Superior temporal gyrus (tissue), 1 donor: ENCODE data around the gene ACLY.
"Not testable (repeated sequence)": the region's sequence is repeated elsewhere in the genome, so short reads cannot be mapped to it uniquely, and the experiment has no call there.

ENCODE experiments used
- DNase-seq: peaks from one replicate; pipeline ENCODE4 v3.0.0-alpha.2; 2016; ENCODE audit errors: extremely low spot score

ACLY gene

DNA sequence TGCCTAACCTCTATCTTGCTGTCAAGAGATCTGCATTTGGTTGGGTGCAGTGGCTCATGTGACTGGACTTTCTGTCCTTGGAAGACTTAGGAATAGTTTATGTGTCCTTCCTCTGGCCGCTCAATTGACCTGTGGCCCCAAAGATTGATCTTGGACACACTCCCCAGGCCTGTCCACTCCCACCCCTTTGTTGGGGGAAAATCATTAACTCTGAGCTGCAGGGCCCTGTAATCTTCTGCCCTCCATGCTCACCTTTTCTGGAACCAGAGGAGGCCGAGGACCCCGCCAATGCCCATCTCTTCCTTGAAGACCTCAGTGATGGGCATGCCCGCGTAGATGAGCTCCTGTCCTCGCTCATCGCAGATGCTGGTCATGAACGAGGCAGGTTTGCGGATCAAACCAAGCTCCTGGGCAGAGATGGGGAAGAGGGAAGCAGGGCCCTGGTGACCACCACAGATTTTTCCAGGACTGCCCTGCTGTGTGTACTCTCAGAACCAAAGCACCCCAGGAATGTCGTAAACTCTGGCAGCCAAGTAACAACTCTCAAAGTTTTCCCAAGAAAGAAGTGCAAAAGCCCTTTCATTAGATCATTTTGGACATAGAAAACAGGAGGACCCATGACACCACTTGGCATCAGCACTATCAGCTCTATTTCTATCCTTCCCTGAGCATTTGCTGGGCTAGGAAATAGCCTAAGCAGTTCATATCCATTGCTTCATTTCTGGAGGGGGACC lies 45.0 kb downstream of the ACLY start:
- no peak for DNase-seq

DNA sequence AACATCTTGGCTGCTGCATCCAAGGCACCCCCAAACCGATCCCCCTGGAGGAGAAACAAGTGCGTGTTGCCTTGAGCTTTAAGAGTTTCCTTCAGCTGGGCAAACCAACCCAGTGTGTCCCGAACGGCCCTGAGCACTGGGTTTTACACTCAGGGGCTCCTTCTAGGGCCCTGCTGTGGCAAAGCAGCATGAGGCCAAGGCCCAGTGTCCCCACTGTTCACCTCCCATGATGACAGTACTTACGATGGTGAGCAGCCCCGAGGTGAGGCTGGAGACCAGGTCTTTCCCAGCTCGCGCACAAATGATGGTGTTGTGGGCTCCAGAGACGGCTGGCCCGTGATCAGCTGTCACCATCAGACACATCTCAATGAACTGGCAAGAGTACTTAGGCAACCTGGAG lies 47.0 kb downstream of the ACLY start:
- DNase-seq = no peak

DNA sequence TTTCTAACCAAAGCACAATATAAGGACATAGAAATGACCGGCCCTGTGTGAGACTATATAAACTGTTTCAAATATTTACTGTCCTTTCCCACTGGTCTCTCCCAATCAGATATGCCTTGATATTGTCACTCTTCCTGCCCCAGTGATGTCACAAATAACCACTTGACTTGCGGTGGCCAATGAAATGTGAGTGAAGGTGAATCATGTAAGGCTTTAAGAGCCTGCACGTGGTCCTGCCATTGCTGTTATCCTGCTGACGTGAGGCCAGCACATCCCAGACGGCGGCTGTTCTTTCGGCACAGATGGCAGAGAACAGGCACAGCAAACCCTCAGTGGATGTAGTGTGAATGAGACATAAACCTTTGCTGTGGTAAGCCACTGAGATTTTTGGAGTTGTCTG lies 48.1 kb downstream of the ACLY start:
- no peak for DNase-seq

DNA sequence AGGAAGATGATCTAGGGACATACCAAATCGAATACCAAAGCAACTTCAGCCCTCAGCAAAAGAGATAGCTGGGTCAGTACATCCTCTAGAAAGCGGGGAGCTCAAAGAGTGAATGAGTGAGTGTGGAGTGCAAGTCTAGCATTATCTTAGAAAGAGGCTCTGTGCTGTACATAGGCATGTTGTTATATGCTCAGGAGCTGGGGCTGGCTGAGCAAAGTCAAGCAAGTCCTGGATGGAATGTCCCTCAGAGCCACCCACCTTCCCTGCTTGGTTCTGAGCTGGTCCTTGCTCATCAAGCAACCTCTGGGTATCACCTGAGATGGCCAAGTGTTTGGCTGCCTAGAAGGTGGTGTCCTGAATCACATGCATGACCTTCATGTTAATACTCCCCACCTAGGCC lies 48.7 kb downstream of the ACLY start:
- no peak for DNase-seq

DNA sequence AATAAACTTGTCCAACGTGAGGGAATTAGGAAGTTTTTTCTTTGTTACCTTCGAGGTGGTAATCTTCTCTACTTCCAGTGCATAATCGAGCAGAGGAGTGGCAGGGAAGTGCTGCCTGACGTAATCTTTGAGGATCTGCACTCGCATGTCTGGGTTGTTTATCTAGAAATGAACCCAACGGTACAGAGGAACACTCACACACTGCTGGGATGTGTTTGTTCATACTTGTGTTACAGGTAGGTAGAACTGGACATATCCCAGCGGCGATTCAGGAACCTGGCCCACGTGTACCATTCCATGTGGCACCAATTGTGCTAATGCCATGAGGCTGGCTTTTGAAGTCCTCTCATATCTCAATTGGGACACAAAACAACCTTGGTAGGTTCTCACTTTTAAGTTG lies 49.3 kb downstream of the ACLY start:
- no peak for DNase-seq

DNA sequence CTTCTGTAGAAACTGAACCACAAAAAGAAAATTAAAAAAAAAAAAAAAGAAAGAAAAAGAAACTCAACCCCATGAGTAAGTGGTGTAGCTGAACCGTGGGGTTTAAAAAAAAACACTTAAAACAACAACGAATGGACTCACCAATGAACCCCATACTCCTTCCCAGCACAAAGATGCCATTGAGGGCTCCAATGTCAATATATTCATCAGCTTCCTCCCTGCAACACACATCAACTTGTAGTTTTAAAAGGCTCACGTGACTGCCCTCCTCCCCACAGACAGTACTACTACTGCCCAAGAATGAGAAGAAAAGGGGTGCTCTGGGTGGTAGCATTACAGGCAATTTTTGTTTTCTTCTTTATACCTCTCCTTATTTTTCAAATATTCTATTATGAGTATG lies 50.2 kb downstream of the ACLY start:
- no peak for DNase-seq

DNA sequence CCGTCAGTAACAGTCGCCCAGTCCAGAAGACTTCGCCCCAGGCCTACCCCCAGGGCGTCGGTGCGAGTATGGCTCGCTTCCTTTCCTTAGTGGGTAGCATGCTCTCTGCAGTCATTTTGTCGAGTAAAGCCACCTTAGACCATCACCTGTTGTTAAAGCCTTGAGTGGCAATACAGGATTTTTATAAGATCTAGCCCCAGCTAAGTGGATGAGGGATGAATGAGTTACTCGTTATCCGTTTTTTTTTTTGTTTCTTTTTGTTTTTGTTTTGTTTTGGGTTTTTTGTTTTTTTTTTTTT lies 53.2 kb downstream of the ACLY start:
- no peak for DNase-seq

DNA sequence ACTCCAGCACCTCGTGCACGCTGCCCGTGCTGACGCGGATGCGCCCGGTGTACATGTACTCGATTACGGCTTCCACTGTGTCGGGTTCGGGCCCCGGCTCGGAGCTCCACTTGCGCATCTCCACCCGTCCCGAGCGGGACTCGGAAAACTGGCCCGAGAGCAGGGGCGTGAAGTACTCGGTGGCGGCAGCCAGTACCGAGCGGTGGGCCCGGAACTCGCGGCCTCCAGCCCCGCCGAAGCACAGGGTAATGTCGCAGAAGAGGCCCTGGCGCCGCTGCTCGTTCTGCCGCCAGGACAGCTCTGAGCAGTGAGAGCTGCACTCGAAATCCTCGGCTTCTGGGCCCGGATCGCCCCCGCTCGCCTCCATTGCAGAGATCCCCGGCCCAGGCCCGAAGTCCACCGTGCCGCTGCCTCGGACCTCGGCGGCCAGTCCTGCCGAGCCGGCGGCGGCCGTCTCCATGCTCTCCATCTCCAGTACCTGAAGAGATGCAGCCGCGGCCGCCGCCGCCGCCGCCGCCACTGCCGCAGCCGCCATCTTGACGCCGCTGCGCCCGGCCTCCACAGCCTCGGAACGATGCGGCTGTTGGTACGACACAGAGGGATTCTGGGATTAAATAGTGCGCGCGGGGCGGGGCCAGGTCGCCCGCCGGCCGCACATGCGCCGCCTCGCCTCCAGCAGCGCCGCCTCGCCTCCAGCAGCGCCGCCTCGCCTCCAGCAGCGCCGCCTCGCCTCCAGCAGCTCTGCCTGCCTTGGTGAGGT lies 53.7 kb downstream of the ACLY start, which contains the start of gene KLHL11:
TSS of gene KLHL11 (minus strand) at position 588 of the 760 bp plus-strand sequence. CDS start at position 535, 53 bp downstream.
- DNase-seq = peak; percentile 92

DNA sequence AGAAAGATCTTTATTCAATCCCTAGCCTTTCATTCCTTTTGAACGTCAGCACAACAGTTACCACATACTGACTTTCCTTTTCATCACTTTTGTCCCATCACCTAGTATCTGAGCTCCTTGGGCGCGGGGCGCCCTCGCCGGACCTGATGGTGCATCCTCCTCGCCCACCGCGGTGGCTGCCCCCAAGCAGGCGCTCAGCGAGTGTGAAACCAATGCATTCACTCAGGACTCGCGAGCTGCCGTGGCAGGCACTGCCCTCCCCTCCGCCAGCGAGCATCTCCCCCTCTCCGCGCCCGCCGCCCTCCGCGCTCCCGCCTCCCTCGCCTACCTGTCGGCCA lies 54.3 kb downstream of the ACLY start:
- no peak for DNase-seq

DNA sequence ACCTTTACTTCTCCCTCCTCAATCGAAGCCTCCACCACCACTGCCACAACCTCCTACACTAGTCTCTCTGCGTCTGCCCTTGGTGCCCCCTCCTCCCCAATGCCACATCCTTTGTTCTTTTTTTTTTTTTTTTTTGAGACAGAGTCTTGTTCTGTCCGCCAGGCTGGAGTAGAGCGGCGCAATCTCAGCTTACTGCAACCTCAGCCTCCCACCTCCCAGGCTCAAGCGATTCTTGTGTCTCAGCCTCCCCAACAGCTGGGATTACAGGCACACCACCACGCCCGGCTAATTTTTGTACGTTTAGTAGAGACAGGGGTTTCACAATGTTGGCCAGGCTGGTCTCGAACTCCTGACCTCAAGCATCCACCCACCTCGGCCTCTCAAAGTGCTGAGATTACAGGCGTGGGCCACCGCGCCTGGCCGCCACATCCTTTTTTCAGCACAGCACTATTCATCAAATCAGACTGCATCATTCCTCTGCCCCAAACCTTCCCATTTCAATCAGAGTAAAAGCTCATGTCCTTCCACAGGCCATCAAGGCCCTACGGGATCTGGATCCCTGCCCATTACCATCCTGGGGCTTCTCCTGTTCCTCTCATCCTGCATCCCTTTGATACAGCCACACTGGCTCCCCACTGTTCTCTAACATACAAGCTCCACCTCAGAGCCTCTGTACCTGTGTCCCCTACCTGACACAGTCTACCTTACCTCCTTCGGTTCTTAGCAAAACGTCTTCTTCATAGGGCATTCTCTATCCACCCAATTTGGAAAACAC lies 55.5 kb downstream of the ACLY start:
- peak; percentile 31 for DNase-seq

DNA sequence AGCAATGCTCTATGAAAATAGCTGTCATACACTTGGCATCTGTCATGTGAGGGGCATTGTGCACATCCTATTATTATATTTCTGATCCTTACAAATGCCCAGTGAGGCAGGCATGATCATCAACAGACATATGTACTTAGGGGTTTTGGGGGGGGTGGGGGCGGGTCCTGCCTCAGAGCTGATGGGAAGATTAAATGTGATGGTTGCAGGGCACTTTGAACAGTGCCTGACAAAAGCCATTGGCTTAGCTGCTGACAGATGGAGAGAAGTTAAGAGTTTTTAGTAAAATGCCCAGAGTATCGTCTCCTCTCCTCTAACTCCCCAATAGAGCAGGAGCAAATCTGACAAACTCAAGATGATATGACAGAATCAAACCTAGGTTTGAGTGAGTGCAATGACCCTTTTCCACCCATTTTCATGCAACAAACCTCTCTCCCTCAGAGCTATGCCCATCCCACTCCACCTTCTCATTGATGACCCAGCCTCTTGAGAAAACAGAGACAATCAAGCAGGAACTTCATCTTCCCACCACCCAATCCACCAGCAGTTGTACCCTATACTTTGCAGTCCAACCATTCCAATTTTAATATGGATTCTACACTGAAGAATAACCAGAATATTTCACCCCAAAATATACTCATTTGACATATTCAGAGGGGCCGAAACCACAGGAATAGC lies 58.4 kb downstream of the ACLY start:
- DNase-seq = no peak

DNA sequence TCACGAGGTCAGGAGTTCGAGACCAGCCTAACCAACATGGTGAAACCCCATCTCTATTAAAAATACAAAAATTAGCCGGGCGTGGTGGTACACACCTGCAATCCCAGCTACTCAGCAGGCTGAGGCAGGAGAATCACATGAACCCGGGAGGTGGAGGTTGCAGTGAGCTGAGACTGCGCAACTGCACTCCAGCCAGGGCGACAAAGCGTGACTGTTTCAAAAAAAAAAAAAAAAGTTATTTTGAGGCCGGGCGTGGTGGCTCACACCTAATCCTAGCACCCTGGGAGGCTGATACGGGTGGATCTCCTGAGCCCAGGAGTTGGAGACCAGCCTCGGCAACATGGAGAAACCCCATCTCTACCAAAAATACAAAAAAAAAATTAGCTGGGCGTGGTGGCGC lies 67.4 kb downstream of the ACLY start:
- not testable (repeated sequence) for DNase-seq

DNA sequence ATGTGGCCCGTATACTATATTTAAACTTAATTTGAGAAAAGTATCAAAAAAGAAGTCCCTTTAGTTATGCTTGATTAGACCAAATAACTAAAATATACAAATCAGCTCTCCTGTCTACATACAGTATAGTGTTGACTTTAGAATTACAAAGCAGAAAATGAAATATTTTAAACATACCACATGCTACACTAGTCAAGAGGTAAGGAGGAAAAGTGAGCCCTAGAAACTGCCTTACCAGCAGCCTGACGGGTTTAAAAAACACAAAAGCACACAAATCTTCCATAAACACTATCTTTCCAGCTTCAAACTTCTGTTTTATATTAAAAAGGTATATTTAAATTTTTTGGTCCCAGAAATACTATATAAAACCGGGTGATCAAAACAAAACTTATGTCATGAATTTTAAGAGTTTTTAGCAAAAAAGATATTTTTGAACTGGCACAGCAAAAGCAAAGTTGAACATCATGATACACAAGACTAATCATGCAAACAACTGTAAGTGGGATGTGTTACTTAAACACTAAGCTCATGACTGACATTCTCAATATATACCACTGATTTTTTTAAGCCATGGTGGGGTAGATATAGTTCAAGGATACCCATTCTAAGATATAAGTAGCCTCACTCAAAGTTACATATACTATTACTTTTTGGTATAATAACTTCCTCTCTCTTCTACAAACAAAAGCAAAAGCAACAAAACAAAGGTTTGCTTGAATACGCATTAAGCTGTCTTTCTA lies 69.3 kb downstream of the ACLY start:
- no peak for DNase-seq

DNA sequence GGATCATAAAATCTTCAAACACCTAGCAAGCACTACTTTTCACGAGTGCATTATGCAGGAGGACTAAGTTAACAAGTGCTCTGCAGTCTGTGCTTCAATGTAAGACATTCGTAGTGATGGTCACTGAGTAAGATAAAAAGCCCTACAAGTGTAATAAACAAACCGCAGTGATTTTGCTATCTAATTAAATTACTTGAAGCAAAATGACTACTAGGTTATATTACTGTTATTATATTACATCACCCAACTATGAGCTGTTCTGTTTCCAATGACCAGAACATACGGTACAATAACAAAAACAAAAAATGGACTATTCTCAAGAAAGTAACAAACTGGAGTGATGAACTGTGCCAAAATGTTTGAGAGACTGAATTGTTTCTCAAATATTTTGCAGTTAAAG lies 70.0 kb downstream of the ACLY start:
- DNase-seq = no peak

DNA sequence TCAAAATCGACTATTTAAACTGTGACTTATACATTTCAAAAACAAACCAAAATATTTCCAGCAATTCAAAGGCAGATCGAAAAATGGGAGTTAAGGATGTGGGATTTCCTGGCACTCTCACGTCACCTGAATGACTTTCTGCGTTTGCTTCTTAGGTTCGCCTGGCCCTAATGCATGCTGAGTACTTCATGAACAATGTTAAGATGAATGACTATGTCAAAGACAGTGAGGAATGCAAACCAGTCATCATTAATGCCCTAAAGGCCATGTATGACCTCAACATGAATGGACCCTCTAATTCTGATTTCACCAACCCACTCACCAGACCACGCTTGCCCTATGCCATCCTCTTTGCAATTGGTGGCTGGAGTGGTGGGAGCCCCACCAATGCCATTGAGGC lies 73.8 kb downstream of the ACLY start:
- DNase-seq = no peak

DNA sequence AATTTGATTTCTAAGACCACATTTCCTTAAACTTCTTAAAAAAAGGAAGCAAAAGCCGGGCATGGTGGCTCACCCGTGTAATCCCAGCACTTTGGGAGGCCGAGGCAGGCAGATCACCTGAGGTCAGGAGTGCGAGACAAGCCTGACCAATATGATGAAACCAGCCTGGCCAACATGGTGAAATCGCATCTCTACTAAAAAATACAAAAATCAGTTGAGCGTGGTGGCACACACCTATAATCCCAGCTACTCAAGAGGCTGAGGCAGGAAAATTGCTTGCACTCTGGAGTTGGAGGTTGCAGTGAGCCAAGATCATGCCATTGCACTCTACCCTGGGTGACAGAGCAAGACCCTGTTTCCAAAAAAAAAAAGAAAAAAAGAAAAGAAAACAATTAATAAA lies 78.0 kb downstream of the ACLY start:
- not testable (repeated sequence) for DNase-seq

DNA sequence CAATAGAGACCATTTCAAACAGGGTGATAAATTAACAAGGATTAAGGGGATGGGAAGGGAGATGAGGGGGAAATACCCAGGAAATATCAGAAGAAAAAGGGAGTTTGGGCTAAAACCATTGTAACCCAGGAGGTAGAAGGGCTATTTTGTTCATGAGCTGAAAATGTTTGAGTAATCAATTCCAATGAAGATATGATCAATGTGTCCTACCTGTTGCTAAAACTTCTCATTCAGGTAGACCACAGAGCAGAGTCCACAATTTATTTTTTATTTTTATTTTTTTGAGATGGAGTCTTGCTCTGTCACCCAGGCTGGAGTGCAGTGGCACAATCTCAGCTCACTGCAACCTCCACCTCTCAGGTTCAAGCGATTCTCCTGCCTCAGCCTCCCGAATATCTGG lies 79.3 kb downstream of the ACLY start:
- DNase-seq = not testable (repeated sequence)

DNA sequence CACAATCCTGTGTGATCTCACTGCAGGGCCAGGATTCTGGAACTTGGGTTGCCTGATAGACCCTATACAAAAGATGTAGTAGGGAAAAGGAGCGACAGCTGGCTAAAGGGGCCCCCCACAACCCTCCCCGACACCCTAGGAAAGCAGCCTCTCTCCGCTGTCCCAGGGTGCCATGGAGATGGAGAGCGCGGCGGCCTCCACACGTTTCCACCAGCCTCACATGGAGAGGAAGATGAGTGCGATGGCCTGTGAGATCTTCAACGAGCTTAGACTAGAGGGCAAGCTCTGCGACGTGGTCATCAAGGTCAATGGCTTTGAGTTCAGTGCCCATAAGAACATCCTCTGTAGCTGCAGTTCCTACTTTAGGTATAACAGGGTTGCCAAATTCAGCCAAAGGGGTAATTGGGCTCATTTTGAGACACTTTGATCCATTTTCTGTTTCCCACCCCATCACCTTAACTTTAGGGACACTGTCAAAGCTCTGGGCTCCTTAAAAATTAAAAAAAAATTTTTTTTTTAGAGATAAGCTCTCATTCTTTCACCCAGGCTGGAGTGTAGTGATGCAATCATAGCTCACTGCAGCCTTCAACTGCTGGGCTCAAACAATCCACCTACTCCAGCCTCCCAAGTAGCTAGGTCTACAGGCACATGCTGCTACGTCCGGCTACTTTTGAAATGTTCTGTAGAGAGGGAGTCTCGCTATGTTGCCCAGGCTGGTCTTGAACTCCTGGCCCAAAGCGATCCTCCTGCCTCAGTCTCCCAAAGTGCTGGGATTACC lies 80.8 kb downstream of the ACLY start, which contains the start of gene KLHL10:
TSS of gene KLHL10 (plus strand) at position 65 of the 778 bp plus-strand sequence. CDS start at position 173, 108 bp downstream.
- no peak for DNase-seq

DNA sequence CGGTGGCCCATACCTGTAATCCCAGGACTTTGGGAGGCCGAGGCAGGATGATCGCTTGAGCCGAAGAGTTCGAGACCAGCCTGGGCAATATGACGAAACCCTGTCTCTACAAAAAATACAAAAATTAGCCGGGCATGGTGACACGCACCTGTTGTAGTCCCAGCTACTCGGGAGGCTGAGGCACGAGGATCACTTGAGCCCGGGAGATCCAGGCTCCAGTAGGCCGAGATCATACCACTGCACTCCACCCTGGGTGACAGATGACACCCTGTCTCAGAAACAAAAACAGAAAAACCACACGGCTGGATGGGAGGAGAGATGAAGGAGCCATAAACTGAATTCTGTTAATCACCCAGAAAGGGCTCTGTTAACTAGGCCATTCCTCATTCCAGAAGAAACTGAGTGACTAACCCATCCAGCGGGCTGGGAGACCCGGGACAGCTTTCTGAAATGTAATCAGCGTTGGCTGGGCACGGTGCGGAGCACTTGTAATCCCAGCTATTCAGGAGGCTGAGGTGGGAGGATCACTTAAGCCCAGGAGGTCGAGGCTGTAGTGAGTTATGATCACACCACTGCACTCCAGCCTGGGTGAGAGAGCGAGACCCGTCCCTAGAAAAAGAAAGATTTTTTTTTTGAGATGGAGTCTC lies 82.1 kb downstream of the ACLY start:
- DNase-seq = no peak
